Stimulated activated naive CD4-positive, alpha-beta T cell treated with Interleukin-2 at 50 U/mL for 16 hours (primary cell): ENCODE measurements around the gene P2RX2.

ENCODE experiments used
- DNase-seq: peaks from one replicate; lab custom pipeline; 2025; lab: John Stamatoyannopoulos, UW

Gene P2RX2

DNA sequence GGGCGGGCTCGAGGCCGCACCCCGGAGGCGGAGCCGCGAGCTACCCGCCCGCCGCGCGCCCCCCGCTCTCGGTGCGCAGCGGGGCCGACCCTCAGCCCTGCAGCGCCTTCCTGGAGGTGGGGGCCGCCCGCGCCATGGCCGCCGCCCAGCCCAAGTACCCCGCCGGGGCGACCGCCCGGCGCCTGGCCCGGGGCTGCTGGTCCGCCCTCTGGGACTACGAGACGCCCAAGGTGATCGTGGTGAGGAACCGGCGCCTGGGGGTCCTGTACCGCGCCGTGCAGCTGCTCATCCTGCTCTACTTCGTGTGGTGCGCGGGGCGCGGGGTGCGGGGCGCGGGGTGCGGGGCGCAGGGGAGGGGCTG, at the start of gene P2RX2:
P2RX2 (plus strand) TSS at position 94 of the 361 bp plus-strand sequence; CDS start at position 135, 41 bp downstream.
- DNase-seq = no peak

DNA sequence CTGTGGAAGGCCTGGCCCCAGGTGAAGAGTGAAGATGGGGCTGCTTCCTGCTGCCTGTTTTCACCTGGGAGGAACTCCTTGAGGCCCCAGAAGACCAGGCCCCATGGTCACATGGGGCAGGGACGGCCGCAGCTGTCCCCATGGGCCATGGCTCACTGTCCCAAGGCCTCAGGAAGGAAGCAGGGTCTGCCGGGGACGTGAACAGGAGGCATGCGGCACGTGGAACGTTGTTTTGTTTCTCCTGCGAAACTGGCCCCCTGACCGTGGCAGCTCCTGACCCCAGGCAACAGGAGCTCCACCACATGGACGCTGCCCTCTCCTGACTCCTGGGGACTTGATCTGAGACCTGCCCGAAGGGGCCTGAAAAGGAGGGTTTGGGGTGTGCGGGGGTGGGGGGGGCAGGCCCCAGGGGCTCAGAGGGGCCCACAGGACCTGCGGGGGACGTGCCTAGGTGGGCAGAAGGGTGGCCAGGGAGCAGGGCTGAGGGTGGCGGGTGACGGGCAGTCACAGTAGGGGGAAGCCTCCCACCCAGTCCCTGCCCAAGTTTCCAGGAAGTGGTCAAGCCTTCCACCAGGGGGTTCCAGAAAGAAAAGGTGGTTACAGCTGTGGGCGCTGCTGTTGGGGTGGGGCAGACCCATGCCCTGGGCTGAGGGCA, 49.6 kb upstream of the P2RX2 start:
- no peak for DNase-seq

DNA sequence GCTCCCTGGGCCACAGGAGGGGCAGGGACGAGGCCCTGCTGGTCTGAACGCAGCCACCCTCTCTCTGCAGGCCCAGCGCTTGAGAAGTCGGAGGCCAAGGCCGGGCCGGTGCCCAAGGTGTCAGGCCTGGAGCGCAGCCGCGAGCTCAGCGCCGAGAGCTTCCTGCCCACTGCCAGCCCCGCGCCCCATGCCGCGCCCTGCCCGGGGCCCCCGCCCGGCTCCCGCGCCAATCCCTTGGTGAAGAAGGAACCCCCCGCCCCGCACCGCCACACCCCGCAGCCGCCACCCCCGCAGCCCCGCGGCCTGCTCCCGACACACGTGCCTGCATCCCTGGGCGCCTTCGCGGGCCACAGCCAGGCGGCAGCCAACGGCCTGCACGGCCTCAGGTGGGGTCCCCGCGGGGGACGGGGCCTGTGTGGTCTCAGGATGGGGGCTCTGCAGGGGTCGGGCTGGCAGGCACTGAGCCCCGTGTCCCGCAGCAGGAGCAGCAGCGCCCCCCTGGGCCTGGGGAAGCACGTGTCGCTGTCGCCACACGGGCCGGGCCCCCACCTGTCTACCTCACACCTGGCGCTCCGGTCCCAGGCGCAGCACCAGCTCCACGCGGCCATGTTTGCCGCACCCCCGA, 48.6 kb upstream of the P2RX2 start:
- no peak for DNase-seq

DNA sequence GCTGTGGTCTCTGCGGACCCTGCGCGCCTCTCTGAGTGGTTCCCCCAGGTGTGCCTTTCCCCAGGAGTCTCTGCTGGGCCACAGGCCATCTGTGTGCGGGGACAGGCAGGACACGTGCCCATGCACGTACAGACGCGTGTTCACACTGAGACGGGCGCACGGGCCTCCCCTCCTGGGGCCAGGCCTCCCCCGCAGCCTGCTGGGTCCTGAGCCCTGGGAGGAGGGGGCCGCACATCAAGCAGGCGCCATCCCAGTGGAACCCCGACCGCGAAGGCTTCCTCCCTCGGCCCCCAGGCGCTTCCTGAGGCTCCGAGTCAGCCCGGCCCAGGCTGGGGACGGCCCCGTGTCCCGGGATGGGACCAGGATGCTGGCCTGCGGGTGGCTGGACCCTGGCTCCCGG, 47.9 kb upstream of the P2RX2 start:
- no peak for DNase-seq

DNA sequence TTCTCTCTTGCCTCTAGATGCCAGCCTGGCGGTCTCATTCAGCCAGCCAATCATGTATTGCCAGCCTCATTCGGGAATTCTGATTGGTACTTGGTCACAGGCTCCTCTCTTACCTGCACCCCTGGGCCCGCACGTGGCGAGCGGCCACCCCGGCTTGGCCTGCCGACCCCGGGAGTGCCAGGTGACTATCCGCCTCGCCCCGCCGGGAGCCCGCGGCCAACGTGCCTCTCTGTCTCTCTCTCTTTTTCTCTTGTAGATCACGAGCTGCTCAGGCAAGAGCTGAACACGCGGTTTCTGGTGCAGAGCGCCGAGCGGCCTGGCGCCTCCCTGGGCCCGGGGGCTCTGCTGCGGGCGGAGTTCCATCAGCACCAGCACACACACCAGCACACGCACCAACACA, 47.5 kb upstream of the P2RX2 start:
- no peak for DNase-seq

DNA sequence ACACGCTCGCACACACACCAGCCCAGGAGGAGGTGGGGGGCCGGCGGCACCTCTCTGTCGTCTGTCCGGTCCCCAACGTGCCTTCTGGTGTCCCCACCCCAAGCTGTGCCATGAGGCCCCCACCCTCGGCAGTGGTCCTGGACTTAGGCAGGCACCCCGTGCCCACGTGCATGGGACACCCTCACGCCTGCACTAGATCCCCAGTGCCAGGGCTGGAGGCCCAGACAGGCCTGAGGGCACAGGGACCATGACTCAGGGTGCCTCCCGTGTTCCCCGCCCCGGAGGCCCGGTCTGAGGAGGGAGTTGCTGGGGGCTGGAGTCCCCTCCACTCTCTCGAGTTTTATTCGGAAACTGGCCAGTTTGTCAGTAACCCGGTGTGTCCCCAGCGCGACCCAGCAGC, 47.0 kb upstream of the P2RX2 start:
- DNase-seq = no peak

DNA sequence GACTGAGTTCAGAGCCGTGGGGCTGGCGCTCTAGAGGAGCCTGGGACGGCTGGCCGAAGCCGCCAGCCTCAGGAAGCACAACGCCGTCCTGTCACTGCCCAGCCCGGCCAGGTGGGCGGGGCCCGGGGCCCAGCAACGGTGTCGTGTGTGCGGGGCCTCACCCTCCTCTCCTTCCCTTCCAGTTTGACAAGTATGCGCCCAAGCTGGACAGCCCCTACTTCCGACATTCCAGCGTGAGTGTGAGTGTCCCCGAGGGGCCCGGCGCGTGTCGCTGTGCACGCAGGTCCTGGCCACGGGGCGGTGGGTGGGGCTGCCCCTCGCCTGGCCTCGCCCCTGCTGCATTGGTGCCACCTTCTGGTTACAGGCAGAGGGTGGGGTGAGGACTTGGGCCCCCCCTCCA, 46.5 kb upstream of the P2RX2 start:
- no peak for DNase-seq

DNA sequence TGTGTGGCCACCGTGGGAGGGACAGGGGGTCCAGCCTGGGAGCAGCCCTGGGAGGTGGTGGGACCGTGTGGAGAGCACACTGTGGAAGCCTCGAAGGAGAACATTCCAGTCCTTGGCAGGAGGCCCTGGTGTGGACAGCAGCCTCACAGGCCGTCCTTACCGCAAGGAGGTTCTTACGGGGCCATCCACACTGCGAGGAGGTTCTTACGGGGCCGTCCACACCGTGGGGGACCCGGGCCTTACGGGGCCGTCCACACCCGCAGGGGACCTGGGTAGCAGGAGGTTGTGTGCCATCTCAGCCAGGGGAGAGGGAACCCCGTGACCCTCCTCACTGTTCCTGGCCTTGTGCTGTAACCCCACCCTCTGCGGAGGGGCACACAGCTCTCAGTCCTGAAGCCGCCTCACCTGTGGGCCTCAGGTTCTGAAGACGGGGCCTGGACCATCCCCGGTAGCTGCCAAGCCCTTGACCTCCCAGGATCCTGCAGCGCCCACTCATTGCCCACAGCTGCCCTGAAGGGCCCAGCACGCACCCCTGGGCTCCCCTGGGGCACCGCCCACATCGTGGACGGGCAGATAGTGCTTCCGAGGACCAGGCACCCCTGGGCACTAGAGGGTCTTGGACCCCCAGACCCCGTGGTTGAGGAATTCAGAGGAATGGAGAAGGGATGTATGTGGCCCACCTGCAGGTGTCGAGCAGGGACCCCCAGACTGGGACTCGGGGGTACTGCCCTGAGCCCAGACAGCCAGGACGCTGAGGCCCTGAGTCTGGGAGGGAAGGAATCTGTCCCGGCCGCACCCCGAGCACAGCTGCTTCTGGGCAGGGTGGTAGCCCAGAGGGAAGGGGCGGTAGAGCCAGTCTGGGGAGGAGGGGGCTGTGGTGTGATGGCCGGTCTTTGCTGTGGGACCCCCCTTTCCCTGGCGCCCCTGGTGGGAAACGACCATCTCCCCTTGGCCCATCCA, 45.5 kb upstream of the P2RX2 start:
- no peak for DNase-seq

DNA sequence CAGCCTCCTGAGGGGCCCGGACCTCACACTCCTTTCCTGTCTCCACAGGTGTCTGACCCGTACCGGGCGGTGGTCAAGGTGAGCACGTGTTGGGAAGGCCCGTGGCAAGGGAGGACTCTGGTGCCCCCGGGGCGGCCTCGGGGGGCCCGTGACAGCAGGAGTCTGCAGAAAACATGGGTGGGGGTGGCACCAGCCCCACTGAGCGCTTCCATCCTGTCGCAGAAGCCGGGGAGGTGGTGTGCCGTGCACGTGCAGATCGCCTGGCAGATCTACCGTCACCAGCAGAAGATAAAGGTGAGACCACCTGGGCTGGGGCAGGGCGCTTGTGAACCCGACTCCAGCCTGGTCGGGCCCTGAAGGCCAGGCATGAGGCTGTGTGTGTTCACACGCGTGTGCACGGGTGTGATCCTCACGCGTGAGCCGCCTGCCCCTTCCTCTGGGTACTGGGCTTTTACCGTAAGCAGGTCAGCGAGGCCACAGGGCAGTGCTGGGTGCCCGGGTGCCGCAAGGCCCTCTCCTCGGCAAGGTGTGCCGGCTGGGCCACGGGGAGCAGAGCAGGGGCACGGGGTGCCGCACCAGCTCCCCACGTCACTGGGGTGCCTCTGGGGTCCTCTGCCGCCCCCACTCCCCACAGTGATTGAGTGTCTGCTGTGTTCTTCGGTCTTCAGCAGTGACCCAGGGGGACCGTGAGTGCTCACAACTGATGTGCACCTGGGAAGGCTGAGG, 44.1 kb upstream of the P2RX2 start:
- DNase-seq = no peak

DNA sequence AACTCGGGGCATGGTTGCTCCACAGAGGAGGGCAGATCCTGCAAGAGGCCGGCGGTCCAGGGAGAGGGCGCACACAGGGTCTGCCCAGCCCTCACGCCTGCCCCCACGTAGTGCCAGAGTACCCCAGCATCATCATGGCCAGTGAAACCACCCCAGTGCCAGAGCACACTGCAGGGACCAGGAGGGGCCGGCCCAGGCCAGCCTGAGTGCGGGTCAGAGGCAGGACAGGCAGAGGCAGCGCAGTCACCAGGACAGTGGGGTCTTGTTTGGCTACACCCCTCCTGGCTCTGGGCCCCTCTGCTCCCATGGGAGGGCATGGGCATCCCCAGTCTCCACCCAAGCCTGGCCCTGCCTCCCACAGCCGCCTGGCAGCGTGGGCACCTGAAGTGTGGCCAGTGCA, 42.9 kb upstream of the P2RX2 start:
- DNase-seq = no peak

DNA sequence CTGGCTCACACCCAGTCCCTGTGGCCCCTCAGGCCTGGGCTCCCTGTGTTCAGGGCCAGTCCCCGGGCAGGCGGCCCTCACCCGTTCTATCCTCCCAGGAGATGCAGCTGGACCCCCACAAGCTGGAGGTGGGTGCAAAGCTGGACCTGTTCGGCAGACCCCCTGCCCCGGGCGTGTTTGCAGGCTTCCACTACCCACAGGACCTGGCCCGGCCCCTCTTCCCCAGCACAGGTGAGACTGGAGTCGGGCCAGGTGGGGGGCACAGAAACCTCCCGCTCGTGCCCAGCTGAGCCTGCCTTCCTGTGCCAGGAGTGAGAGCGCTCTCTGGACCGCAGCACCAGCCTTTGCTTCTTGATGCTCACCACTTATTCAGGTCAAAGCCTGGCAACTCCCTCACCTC, 41.9 kb upstream of the P2RX2 start:
- DNase-seq = no peak

DNA sequence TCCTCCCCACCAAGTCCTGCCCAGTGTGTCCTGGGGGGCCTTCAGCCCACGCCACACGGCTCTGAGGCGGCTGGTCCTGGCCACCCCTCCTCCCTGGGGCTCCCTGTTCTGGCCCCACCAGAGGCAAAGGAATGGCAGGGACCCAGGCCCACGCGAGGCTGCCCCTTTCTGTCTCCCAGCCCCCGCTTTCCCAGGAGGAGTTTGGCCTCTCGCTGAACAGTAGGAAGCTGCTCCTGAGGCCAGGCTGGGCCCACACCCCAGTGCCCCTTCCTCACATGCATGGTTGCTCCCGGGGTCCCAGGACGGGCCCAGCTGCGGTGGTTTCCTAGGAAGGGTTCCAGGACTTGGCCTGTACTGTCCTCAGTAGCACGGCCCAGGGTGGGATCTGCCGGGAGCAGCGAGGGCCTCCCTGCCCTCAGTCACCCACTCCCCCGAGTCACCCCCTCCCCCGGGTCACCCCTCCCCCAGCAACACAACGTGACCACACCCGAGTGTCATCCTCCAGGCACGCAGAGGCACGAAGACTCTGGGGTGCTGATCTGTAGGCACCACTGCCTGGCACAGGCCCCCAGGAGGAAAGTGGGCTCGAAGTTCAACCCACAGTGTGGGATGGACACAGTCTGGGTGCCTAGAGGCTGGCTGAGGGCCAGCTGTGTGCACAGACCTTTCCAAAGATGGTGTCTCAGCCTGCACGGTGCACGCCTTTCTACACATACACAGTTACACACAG, 41.2 kb upstream of the P2RX2 start:
- no peak for DNase-seq

DNA sequence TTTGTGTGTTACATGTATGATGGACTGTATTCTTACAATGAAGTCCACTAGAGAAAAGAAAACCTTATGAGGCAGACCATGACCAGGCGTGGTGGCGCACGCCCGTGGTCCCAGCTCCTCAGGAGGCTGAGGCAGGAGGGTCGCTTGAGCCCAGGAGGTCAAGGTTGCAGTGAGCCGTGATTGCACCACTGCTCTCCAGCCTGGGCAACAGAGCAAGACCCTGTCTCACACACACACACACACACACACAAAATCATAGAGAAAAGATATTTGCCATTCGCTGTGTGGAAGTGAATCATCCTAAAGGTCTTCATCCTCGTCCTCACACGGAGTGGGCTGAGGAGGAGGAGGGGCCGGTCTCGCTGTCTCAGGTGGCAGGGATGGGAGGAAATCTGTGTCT, 40.5 kb upstream of the P2RX2 start:
- DNase-seq = no peak

DNA sequence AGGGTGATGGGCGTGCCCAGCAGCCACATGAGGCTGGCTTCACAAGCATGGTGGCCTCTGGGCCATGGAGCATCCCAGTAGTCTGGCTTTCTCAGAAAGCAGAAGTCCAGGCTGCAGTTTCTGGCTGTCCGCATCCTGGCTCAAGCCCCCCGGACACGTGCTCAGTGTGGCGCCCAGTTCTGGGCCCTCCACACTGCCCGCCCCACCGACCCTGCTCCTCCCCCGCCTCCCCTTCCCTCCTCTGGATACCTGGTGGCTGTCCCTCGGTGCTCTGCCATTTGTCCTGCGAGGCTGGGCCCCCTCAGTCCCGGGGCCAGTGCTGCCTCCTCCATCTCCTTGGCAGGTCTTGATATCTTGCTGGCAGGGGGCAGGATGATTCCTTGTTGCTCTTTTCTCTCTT, 39.8 kb upstream of the P2RX2 start:
- no peak for DNase-seq

DNA sequence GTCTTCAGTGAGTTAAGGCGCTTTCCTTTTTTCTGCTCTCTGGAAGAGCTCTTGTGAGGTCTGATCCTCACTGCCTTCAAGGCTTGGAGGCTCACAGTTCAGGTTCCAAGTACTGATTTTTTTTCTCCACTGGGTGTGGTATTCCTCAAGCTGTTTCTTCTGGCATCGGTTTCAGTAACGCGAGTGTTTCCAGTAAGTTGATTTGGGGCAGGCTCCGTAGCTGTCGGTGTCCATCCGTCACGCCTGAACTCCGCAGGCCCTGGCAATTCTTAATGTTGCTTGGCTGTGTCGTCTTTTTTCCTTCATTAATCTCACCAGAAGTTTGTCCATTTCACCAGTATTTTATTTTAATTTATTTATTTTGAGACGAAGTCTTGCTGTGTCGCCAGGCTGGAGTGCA, 38.8 kb upstream of the P2RX2 start:
- DNase-seq = no peak

DNA sequence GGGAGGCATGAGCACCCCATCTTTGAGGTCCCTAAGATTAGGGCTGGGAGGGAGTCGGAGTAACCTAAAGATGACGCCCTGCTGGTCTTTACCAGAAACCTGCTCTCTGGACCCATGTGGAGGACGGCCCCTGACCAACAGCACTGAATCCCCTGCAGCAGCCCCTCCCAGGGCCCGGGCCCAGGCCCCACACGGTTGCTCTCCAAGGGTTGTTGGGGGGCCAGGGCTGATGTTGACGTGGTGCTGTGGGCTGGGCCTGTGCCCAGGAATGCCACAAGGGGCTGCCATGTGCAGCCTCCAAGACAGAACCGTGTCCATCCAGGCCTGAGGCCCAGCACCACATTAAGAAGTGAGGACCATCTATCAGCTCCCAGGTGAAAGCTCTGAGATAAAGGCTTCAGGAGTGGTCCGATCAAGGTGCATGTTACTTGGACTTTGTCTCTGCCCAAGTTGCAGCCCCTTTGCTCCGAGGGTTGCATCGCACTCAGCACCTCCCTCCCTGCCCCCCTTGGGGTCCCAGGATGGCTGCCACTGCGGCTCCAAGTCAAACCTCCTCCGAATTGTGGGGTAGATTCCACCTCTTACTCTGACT, 37.8 kb upstream of the P2RX2 start:
- DNase-seq = no peak

DNA sequence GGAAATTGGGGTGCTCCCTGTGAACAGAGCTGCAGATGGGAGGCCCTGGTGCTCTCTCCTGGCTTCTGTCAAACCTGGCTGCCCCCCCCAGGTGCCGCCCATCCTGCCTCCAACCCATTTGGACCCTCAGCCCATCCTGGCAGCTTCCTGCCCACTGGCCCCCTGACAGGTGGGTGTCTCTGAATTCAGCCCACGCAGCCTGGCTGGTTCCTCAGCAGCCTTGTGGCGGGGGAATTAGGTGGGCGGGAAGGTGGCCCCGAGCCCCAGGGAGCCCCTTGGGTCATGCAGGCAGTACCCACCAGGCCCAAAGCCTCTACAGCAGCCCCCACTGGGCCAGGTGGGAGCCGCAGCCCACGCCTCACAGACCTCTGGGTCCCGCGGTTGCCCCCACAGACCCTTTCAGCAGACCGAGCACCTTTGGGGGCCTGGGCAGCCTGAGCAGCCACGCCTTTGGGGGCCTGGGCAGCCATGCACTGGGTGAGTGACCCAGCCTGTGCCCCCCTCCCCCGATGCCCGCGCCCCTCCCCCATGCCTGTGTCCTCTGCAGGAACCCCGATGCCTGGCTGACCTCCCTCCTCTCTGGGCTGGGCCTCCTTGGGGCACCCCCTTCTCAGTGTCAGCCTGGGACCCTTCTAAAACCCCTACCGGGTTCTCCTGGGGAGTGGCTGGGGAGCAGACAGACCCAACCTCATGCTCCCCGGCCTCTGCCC, 37.1 kb upstream of the P2RX2 start:
- no peak for DNase-seq

DNA sequence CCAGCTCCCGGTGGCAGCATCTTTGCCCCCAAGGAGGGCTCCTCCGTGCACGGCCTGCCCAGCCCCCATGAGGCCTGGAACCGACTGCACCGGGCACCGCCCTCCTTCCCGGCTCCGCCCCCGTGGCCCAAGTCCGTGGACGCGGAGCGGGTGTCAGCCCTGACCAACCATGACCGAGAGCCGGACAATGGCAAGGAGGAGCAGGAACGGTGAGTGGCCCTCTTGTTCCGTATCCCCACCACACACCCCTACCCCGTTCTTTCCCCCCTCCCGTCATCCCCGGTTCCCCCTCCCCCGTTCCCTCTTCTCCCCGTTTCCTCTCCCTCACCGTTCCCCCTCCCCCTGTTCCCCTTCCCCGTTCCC, 36.5 kb upstream of the P2RX2 start:
- DNase-seq = no peak

DNA sequence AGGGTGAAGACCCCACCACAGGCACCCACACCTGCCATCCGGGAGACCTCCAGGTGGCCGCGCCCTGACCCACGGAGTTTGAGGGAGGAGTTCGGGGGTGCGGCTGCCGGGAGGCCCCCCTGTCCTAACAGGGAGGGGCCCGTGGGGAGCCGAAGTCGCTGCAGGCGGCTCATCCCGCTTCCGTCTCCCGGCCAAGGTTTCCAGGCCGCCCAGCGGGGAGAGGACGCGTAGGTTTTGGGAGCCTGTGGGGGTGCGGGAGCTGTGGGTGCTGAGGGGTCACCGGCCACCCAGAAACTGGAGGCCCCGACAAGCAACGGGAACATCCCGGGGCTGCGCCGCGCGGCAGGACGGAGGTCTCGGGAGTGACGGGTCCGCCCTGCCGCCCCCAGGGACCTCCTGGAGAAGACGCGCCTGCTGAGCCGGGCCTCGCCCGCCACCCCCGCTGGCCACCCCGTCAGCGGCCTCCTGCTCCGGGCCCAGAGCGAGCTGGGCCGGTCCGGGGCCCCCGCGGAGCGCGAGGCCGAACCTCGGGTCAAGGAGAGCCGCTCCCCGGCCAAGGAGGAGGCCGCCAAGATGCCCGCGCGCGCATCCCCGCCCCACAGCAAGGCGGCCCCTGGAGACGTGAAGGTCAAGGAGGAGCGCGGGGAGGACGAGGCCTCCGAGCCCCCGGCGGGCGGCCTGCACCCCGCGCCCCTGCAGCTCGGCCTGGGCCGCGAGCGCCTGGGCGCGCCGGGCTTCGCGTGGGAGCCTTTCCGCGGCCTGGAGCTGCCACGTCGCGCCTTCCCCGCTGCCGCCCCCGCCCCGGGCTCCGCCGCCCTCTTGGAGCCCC, 35.8 kb upstream of the P2RX2 start:
- DNase-seq = no peak

DNA sequence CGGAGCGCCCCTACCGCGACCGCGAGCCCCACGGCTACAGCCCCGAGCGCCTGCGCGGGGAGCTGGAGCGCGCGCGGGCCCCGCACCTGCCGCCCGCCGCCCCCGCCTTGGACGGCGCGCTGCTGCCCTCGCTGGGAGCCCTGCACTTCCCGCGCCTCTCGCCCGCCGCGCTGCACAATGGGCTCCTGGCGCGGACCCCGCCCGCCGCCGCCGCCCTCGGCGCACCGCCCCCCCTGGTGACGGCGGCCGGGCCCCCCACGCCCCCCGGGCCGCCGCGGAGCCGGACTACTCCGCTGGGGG, 35.2 kb upstream of the P2RX2 start:
- no peak for DNase-seq
